H1 (cell line): Measurements from ENCODE around the gene PLXNB2. TPM values are rescaled to one million over a fixed set of nuclear protein-coding genes. Genes with fewer than 3 reads are reported as not detected.

Source experiments
- CTBP2 ChIP-seq: IDR thresholded peaks from 2 replicates; pipeline ENCODE4 v1.7.0; 2011; ENCODE audit warnings: borderline replicate concordance, mild to moderate bottlenecking, moderate library complexity, mixed read lengths, low read length; ENCODE audit not compliant: insufficient read depth, insufficient read length
- HDAC2 ChIP-seq, 2 experiments: fragments of 300-600 bp in 1 of 2; sonication (generic) in 1 of 2; IDR thresholded peaks; 2 replicates each; pipeline ENCODE4 v1.6.1; 2011 to 2012; ENCODE audit warnings: low read depth in 2 of 2, low read length in 2 of 2, mild to moderate bottlenecking in 2 of 2, moderate library complexity in 2 of 2, borderline replicate concordance in 1 of 2, inconsistent platforms in 1 of 2
- POLR2A ChIP-seq, 2 experiments: IDR thresholded peaks; 1 replicate in 1 of 2; 2 replicates in 1 of 2; pipeline ENCODE4 v1.6.1; 2011; ENCODE audit warnings: low read depth in 2 of 2, low read length in 2 of 2, mild to moderate bottlenecking in 2 of 2; ENCODE audit errors: control extremely low read depth in 1 of 2
- polyA plus RNA-seq, 7 experiments: library from polyadenylated mRNA; depleted of rRNA in 3 of 7; stranded (reverse) in 5 of 7; unstranded in 2 of 7; fragments of >200 nt in 5 of 7; fragments of 200-250 nt in 2 of 7; gene quantifications; 1 replicate in 5 of 7; 2 replicates in 1 of 7; 4 replicates in 1 of 7; pipeline versions ENCODE4 v1.2.1 to v1.2.3, GENCODE V29; 2011 to 2013; ENCODE audit warnings: missing spikeins in 2 of 7, mixed read lengths in 2 of 7
- total RNA-seq: library from RNA; stranded (reverse); fragmentation: NEBNext Ultra II Directional; extraction: Animal tissue kit (Norgen Biotek cat#: 25700); gene quantifications from 2 replicates; pipeline ENCODE4 v1.2.1, GENCODE V29; 2021

The PLXNB2 gene
- total and polyA plus RNA-seq, 2 of the 8 experiments (the other 6 are each of a cell fraction or from before 2014, with no cell fraction given): 58.3 to 92.8 TPM

DNA sequence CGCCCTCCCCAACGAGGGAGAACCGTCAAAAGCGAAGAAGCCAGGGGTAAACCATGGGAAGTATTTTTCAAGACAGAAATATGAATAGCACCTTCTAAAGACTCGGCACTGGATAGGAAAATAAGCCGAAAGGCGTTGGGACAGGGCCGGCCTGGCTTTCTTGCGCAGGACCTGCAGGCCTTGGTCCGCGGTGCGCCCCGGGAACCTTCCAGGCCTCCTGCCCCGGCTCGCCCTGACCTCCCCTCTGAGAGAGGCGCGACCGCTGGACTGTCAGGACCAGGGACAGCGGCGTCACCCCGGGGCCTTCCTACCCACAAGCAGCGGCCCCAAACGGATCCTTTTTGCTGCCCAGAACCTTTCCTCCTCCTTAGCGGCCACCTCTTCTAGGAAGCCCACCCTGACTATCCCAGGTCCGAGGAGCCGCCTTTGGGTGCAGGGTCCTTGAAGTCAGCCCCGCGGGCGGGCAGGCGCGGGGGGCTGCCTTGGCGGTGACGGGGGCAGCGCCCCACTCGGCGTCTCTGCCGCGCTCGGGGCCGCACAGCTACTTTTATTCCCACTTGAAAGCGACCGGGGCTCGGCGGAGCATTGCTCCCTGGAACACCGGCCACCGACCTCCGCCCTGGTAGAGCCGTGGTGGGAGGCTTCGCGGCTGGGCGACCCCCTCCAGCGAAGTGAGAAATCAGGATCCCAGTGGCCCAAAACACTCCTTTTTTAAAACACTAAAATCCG lies 36.6 kb downstream of the PLXNB2 start (continued):
- TF ChIP-seq HDAC2 (IDR thresholded peaks at IDR 0.05; ENCODE audit: borderline replicate concordance in 1 of 2, low read depth in 2 of 2, low read length in 2 of 2) (peak in 1 of 2 experiments; percentile 41; a peak in 1 of 4 replicates), POLR2A (IDR thresholded peaks at IDR 0.05; ENCODE audit: control extremely low read depth in 1 of 2, low read depth in 2 of 2, low read length in 2 of 2) (no peak), CTBP2 (peak; percentile 77)
